Omental fat pad (tissue), 4 donors: Measurements from ENCODE around the gene SLC44A3. TPM values are rescaled to one million over a fixed set of nuclear protein-coding genes. Genes with fewer than 3 reads are reported as not detected.
A peak's percentile ranks its signal among the peaks of the same experiment; 100 is the strongest.

Experiments used
- ATAC-seq: fragments of 150-250 bp; one replicate; pipeline ENCODE4 v1.9.1; 2016; ENCODE audit warnings: mild to moderate bottlenecking, moderate library complexity; ENCODE audit not compliant: low FRiP score
- DNase-seq: peaks from one replicate; pipeline ENCODE4 v3.0.0-alpha.2; 2019; ENCODE audit warnings: low spot score
- total RNA-seq, 4 donors: library from RNA; depleted of rRNA; stranded (reverse); fragments of >200 nt; gene quantifications; one replicate each; pipeline ENCODE4 v1.1.0, GENCODE V29; 2016
- TF ChIP-seq, protein P1 (sequence below), 3 donors: fragments of 450-650 bp; IDR thresholded peaks; one replicate each; pipeline ENCODE4 v1.5.1; 2016 to 2017; ENCODE audit warnings: antibody characterized with exemption in 3 of 3, mild to moderate bottlenecking in 3 of 3, moderate library complexity in 2 of 3

SLC44A3 gene
- total RNA-seq, 4 donors from 2014 or later, result 1.3 to 1.9 (median 1.4) TPM

DNA sequence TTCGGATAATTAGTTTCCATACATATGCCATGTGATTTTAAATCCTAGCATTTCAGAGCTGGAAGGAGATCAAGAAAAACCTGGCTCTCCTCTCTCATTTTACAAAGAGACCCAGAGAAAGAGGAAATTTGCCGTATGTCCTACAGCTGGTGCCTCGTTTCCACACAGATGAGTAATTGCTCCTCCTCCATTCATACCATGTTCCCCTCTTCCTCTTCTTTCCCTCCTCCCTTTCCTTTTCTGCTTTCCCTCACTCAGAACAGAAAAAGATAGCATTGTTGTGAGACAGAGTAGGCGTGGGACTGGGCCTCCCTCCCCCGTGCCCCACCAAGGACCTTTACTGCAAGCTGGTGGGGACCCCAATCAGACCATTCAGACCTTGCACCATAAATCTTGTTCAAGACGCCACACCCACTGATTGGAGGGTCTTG is 13.7 kb upstream of the SLC44A3 start:
- peak; percentile 48 for ATAC-seq
- DNase-seq, result no peak

DNA sequence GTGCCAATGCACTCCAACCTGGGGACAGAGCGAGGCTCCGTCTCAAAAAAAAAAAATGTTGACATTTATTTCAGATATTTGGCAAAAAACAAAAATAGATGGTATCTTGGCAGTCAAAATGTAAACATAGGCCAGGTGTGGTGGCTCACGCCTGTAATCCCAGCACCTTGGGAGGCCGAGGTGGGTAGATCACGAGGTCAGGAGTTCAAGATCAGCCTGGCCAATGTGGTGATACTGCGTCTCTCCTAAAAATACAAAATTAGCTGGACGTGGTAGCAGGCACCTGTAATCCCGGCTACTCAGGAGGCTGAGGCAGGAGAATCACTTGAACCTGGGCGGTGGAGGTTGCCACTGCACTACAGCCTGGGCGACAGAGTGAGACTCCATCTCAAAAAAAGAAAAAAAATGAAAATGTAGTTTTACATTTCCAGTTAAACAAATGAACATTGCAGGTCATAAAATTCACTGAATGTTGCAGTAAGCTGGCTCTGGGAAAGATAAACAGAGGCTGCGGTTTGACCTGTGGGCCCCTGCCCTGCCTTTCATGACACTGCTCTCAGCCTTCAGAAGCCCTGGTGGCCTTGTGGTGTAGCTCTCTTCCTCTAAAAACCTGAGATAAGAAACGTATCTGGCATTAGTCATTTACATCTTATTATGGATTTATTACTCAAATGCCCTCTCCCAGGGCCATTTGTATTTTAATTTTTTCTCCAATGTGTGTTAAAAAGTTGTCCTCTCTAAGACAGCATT is 12.2 kb upstream of the SLC44A3 start:
- TF ChIP-seq, protein P1, sequence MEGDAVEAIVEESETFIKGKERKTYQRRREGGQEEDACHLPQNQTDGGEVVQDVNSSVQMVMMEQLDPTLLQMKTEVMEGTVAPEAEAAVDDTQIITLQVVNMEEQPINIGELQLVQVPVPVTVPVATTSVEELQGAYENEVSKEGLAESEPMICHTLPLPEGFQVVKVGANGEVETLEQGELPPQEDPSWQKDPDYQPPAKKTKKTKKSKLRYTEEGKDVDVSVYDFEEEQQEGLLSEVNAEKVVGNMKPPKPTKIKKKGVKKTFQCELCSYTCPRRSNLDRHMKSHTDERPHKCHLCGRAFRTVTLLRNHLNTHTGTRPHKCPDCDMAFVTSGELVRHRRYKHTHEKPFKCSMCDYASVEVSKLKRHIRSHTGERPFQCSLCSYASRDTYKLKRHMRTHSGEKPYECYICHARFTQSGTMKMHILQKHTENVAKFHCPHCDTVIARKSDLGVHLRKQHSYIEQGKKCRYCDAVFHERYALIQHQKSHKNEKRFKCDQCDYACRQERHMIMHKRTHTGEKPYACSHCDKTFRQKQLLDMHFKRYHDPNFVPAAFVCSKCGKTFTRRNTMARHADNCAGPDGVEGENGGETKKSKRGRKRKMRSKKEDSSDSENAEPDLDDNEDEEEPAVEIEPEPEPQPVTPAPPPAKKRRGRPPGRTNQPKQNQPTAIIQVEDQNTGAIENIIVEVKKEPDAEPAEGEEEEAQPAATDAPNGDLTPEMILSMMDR (IDR thresholded peaks at IDR 0.05), result no peak
- ATAC-seq, result no peak
- DNase-seq, result no peak

More for the DNA sequence above, 13.7 kb upstream of the SLC44A3 start:
- TF ChIP-seq, protein P1 (IDR thresholded peaks at IDR 0.05), result no peak

DNA sequence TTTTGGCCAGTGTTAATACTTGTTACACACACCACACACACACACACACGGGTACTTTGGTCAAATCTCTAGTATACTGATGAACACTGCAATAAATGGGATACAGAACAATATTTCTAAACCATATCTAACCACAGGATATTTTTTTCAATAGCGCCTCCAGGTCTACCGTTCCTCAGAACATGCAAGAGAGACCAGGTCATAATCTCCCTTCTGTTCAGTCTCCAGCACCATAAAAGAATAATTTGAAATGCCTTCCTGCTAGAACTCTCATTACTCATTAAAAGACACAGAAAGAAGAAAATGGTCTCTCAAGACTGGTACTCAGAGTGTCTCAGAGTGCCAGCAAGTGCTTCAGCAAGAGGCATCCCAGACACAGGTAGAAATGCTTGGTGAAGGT is 11.5 kb upstream of the SLC44A3 start:
- no peak for DNase-seq
- TF ChIP-seq, protein P1 (IDR thresholded peaks at IDR 0.05), result no peak
- ATAC-seq, result no peak

DNA sequence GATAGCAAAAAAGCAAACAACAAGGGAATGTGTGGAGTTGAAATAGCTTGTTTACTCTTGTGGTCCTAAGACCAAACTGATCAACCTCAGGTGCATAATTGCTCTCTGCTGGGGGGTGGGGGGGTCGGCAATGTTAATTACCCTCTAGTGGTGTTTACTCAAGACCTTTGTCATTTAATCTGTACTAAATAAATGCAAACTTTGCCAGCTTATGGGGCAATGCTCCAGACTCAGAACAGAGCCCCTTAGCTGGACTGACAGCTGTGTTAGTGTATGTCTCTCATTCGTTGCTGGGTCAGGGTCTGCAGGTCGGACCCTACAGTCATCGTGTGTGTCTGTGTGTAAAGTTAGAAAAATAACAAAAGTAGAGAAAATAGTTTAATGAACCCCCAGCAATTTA is 7.2 kb upstream of the SLC44A3 start:
- no peak for ATAC-seq

DNA sequence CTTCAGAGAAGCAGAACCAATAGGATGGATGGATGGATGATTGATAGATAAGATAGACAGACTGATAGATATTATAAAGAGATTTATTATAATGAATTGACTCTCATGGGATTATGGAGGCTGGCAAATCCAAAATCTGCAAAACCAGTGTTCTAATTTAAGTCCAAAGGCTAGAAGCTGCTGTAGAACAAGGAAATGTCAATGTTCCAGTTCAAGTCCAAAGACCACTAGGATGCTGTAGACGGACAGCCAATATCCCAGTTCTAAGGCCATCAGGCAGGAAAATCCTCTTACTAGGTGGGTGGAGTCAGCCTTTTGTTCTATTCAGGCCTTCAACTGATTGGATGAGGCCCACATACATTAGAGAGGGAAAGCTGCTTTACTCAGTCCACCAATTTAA is 4.1 kb upstream of the SLC44A3 start:
- DNase-seq (no peak), ATAC-seq (no peak)
- TF ChIP-seq, protein P1 (IDR thresholded peaks at IDR 0.05), result no peak

More for the DNA sequence above, 7.2 kb upstream of the SLC44A3 start:
- DNase-seq, result no peak
- TF ChIP-seq, protein P1 (IDR thresholded peaks at IDR 0.05), result no peak

DNA sequence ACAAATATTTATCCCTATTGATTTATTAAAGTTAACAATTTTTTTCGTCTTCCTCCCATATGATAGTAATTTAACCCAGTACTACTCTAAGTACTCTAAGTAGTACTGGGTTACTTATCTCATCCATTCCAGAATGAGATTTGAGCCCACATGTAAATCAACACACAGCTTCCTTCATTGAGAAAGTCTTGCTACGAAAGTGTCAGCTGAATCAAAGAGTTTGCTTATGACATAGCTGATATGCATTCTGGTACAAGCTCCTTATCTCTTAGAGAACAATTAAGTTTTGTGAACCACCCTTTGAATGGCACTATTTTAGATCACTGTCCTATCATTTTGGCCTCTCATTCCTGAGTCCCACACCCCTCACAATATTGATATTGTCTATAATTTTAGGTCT is 2.4 kb upstream of the SLC44A3 start:
- ATAC-seq (no peak), DNase-seq (no peak)
- TF ChIP-seq, protein P1 (IDR thresholded peaks at IDR 0.05), result no peak
